ENCODE measurements around the gene HOXD8.
A peak's percentile ranks its signal among the peaks of the same experiment; 100 is the strongest.

Gene HOXD8

GRCh38 chr2:176117162-176117822 lies 12.2 kb upstream of the HOXD8 start:
- no peak for DNase-seq

- no peak for DNase-seq
Measured at GRCh38 chr2:176117823-176118371, 11.6 kb upstream of the HOXD8 start.

GRCh38 chr2:176118601-176119339 lies 10.7 kb upstream of the HOXD8 start:
- DNase-seq, result peak in 1 of 2 experiments; percentile 23

GRCh38 chr2:176120364-176121189 lies 8.9 kb upstream of the HOXD8 start:
- no peak for DNase-seq

GRCh38 chr2:176121190-176122051 lies 8.1 kb upstream of the HOXD8 start:
- DNase-seq, result no peak

GRCh38 chr2:176122052-176122682 lies 7.3 kb upstream of the HOXD8 start:
- DNase-seq, result no peak

- no peak for DNase-seq
Measured at GRCh38 chr2:176122683-176123410, 6.7 kb upstream of the HOXD8 start, which contains the start of gene HOXD9. HOXD9 (plus strand) TSS chr2:176122719; CDS start chr2:176122769, 50 bp downstream.

- no peak for DNase-seq
Measured at GRCh38 chr2:176123411-176124109, 5.9 kb upstream of the HOXD8 start.

GRCh38 chr2:176124110-176124946 lies 5.2 kb upstream of the HOXD8 start:
- no peak for DNase-seq

GRCh38 chr2:176124947-176125771 lies 4.3 kb upstream of the HOXD8 start:
- no peak for DNase-seq

GRCh38 chr2:176125772-176126054 lies 3.8 kb upstream of the HOXD8 start:
- DNase-seq, result no peak

- DNase-seq, result peak in 1 of 2 experiments; percentile 28
Measured at GRCh38 chr2:176126929-176127773, 2.4 kb upstream of the HOXD8 start.

- DNase-seq, result no peak
Measured at GRCh38 chr2:176127774-176128072, 1.8 kb upstream of the HOXD8 start.

- DNase-seq, result no peak
Measured at GRCh38 chr2:176128172-176128981, 1.1 kb upstream of the HOXD8 start.

- no peak for DNase-seq
Measured at GRCh38 chr2:176129813-176130146, 275 bp downstream of the HOXD8 start.

- peak in 1 of 2 experiments; percentile 15 for DNase-seq
Measured at GRCh38 chr2:176130147-176130956, 847 bp downstream of the HOXD8 start.
